ENCODE results near the gene SORCS1. TPM values are rescaled to one million over a fixed set of nuclear protein-coding genes. Genes with fewer than 3 reads are reported as not detected.

Gene SORCS1
- polyA plus RNA-seq, 3 donors: 0.09 TPM; not detected in 2

- Mint-ChIP-seq H3K4me3 (no peak overlapping the region), H3K27me3 (ENCODE audit: low read depth in 3 of 3) (peaks cover 0 to 3% (median 0%) of the 10 kb centered on the region in 3 donors), H3K4me1 (peaks cover 20% of the 10 kb centered on the region), H3K36me3 (no peaks in the 10 kb centered on the region), H3K27ac (no peak overlapping the region), H3K9me3 (peaks cover 0 to 2% (median 0%) of the 10 kb centered on the region in 7 donors)
- no CpG with 5 or more reads among the region's 4 CpGs for WGBS (ENCODE audit: insufficient coverage)
- Histone ChIP-seq H3K36me3 (replicated peaks in 1 of 2; ENCODE audit: control insufficient read depth in 1 of 2, insufficient read depth in 2 of 2, low read length in 2 of 2) (no peaks in the 10 kb centered on the region), H3K4me3 (replicated peaks in 1 of 3; ENCODE audit: low read depth in 2 of 3, low read length in 3 of 3) (no peak overlapping the region), H3K4me1 (ENCODE audit: control insufficient read depth in 1 of 2, insufficient read depth in 2 of 2, low read length in 2 of 2) (peaks cover 7% of the 10 kb centered on the region in 2 donors), H3K9me3 (replicated peaks in 1 of 2; ENCODE audit: control insufficient read depth in 1 of 2, insufficient read depth in 1 of 2, low read length in 2 of 2) (no peaks in the 10 kb centered on the region), H3K79me2 (ENCODE audit: insufficient read depth, low read length) (no peaks in the 10 kb centered on the region), H4K20me1 (ENCODE audit: insufficient read depth, low read length) (no peaks in the 10 kb centered on the region), H3K4me2 (replicated peaks; ENCODE audit: extremely low read depth, low read length, poor library complexity, severe bottlenecking) (no peak overlapping the region), H3K27me3 (ENCODE audit: control insufficient read depth in 2 of 2, insufficient read depth in 2 of 2, low read length in 2 of 2) (no peaks in the 10 kb centered on the region), H3K9ac (ENCODE audit: insufficient read depth, low read length, poor library complexity, severe bottlenecking) (no peak overlapping the region), H2AFZ (ENCODE audit: insufficient read depth, low read depth, low read length, poor library complexity, severe bottlenecking) (peak overlapping the region; percentile 12), H3K27ac (ENCODE audit: low read depth in 1 of 2, low read length in 2 of 2) (no peak overlapping the region)
- TF ChIP-seq CTCF (IDR thresholded peaks at IDR 0.05): no peak
- no peak for DNase-seq
- intact Hi-C loops (cut with micrococcal nuclease): no loop called here
Measured at GRCh38 chr10:106819490-106819889, 345.0 kb downstream of the SORCS1 start.

- Histone ChIP-seq H3K79me2 (ENCODE audit: insufficient read depth, low read length) (no peaks in the 10 kb centered on the region), H4K20me1 (ENCODE audit: insufficient read depth, low read length) (no peaks in the 10 kb centered on the region), H3K4me1 (ENCODE audit: control insufficient read depth in 1 of 2, insufficient read depth in 2 of 2, low read length in 2 of 2) (peaks cover 7% of the 10 kb centered on the region in 2 donors), H3K36me3 (replicated peaks in 1 of 2; ENCODE audit: control insufficient read depth in 1 of 2, insufficient read depth in 2 of 2, low read length in 2 of 2) (no peaks in the 10 kb centered on the region), H3K27ac (ENCODE audit: low read depth in 1 of 2, low read length in 2 of 2) (no peak overlapping the region), H3K4me2 (replicated peaks; ENCODE audit: extremely low read depth, low read length, poor library complexity, severe bottlenecking) (no peak overlapping the region), H3K9me3 (replicated peaks in 1 of 2; ENCODE audit: control insufficient read depth in 1 of 2, insufficient read depth in 1 of 2, low read length in 2 of 2) (no peaks in the 10 kb centered on the region), H3K4me3 (replicated peaks in 1 of 3; ENCODE audit: low read depth in 2 of 3, low read length in 3 of 3) (no peak overlapping the region), H3K27me3 (ENCODE audit: control insufficient read depth in 2 of 2, insufficient read depth in 2 of 2, low read length in 2 of 2) (no peaks in the 10 kb centered on the region), H2AFZ (ENCODE audit: insufficient read depth, low read depth, low read length, poor library complexity, severe bottlenecking) (no peak overlapping the region), H3K9ac (ENCODE audit: insufficient read depth, low read length, poor library complexity, severe bottlenecking) (no peak overlapping the region)
- intact Hi-C loops (cut with micrococcal nuclease): no loop called here
- Mint-ChIP-seq H3K4me1 (peaks cover 20% of the 10 kb centered on the region), H3K27me3 (ENCODE audit: low read depth in 3 of 3) (peaks cover 0 to 3% (median 2%) of the 10 kb centered on the region in 3 donors), H3K36me3 (no peaks in the 10 kb centered on the region), H3K4me3 (no peak overlapping the region), H3K9me3 (peaks cover 0 to 2% (median 0%) of the 10 kb centered on the region in 7 donors), H3K27ac (no peak overlapping the region)
- no peak for DNase-seq
- 94% methylated on average over 2 of the region's 7 CpGs for WGBS (ENCODE audit: insufficient coverage)
- no peak for TF ChIP-seq CTCF (IDR thresholded peaks at IDR 0.05)
Measured at GRCh38 chr10:106816318-106817085, 348.0 kb downstream of the SORCS1 start.

Measured in CD14-positive monocyte (primary cell).